Kidney epithelial cell (primary cell): ENCODE data around the gene NRP2. TPM values are rescaled to one million over a fixed set of nuclear protein-coding genes. Genes with fewer than 3 reads are reported as not detected.

Source experiments
- DNase-seq: peaks from one replicate; pipeline ENCODE4 v3.0.0-alpha.2; 2010; ENCODE audit warnings: low read depth
- H3K27me3 ChIP-seq: 2 replicates; pipeline ENCODE4 v1.6.0; 2011; ENCODE audit warnings: low read length; ENCODE audit not compliant: control insufficient read depth, insufficient read depth
- H3K36me3 ChIP-seq: 2 replicates; pipeline ENCODE4 v1.5.1; 2011; ENCODE audit warnings: low read length; ENCODE audit not compliant: control insufficient read depth, insufficient read depth
- H3K4me3 ChIP-seq: 2 replicates; pipeline ENCODE4 v1.5.1; 2011; ENCODE audit warnings: low read depth, mild to moderate bottlenecking, control low read depth, low read length
- CTCF ChIP-seq: IDR thresholded peaks from 2 replicates; pipeline ENCODE4 v1.5.1; 2011; ENCODE audit warnings: mild to moderate bottlenecking, moderate library complexity, low read length, control low read depth, inconsistent platforms; ENCODE audit not compliant: insufficient read depth, poor library complexity, severe bottlenecking
- total RNA-seq: library from RNA; depleted of rRNA; stranded (reverse); fragments of >200 nt; gene quantifications from 2 replicates; pipeline ENCODE4 v1.2.3, GENCODE V29; 2015

Gene NRP2
- total RNA-seq, 1 donor from 2014 or later = 78.6 TPM

- no peak for TF ChIP-seq CTCF
- no peaks in the 10 kb centered on the region for H3K36me3 ChIP-seq
- H3K27me3 ChIP-seq = no peaks in the 10 kb centered on the region
- H3K4me3 ChIP-seq = no peak overlapping the region
- DNase-seq = no peak
Observed at GRCh38 chr2:205807229-205807628, 124.9 kb downstream of the NRP2 start.

GRCh38 chr2:205807758-205808157 is 125.5 kb downstream of the NRP2 start:
- no peaks in the 10 kb centered on the region for H3K36me3 ChIP-seq
- DNase-seq = no peak
- H3K27me3 ChIP-seq = no peaks in the 10 kb centered on the region
- no peak overlapping the region for H3K4me3 ChIP-seq
- no peak for TF ChIP-seq CTCF

- Histone ChIP-seq H3K36me3 (no peaks in the 10 kb centered on the region), H3K27me3 (no peaks in the 10 kb centered on the region), H3K4me3 (no peak overlapping the region)
- DNase-seq = no peak
- TF ChIP-seq CTCF = no peak
Observed at GRCh38 chr2:205808486-205809121, 126.3 kb downstream of the NRP2 start.

- no peaks in the 10 kb centered on the region for H3K36me3 ChIP-seq
- no peak overlapping the region for H3K4me3 ChIP-seq
- no peak for TF ChIP-seq CTCF
- no peak for DNase-seq
- no peaks in the 10 kb centered on the region for H3K27me3 ChIP-seq
Observed at GRCh38 chr2:205811387-205811786, 129.1 kb downstream of the NRP2 start.

GRCh38 chr2:205814039-205814364 is 131.7 kb downstream of the NRP2 start:
- TF ChIP-seq CTCF = no peak
- H3K36me3 ChIP-seq = no peaks in the 10 kb centered on the region
- H3K4me3 ChIP-seq = no peak overlapping the region
- DNase-seq = no peak
- no peaks in the 10 kb centered on the region for H3K27me3 ChIP-seq

- no peaks in the 10 kb centered on the region for H3K27me3 ChIP-seq
- no peak for TF ChIP-seq CTCF
- no peaks in the 10 kb centered on the region for H3K36me3 ChIP-seq
- no peak overlapping the region for H3K4me3 ChIP-seq
- no peak for DNase-seq
Observed at GRCh38 chr2:205815673-205816072, 133.4 kb downstream of the NRP2 start.
